A549 (cell line): ENCODE results near the gene PRKAB2.

Experiments used
- CBX8 ChIP-seq: fragments of 200-600 bp; sonication (generic); IDR thresholded peaks from 2 replicates; pipeline ENCODE4 v1.6.1; 2016
- CEBPB ChIP-seq, 2 experiments: fragments of >200 bp in 1 of 2; sonication (Bioruptor Twin) in 1 of 2; formaldehyde crosslinking in 1 of 2; IDR thresholded peaks; 2 replicates each; pipeline ENCODE4 v1.6.1; 2012 to 2016
- PBX3 ChIP-seq: IDR thresholded peaks from 2 replicates; pipeline ENCODE4 v1.6.1; 2012
- TP53 ChIP-seq: fragments of 250-450 bp; sonication (Bioruptor Pico); IDR thresholded peaks from 2 replicates; pipeline ENCODE4 v1.5.0; 2021; ENCODE audit warnings: mild to moderate bottlenecking, moderate library complexity

- TF ChIP-seq TP53 (no peak), PBX3 (no peak), CBX8 (no peak), CEBPB (IDR thresholded peaks at IDR 0.05) (no peak)
Observed at GRCh38 chr1:147110434-147110833, 61.8 kb downstream of the PRKAB2 start.
